Measurements from ENCODE around the gene SLC66A1.

DNA sequence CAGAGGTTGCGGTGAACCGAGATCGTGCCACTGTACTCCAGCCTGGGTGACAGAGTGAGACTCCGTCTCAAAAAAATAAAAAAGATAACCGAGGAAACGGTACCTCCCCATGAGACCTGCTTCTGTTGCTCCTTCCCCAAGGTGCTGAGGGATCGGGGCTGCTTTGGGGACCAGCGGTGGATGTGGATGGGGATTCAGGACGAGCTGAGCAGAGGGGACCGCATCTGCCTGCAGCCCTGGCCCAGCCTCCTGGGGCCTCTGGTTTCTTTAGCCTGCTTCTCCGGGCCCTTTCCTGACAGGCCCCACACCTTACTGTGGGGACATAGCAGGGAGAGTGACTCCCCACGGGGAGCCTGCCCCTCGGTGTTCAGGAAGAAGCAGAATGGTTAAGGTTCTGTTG is 17.1 kb downstream of the SLC66A1 start:
- TF ChIP-seq, protein P1, sequence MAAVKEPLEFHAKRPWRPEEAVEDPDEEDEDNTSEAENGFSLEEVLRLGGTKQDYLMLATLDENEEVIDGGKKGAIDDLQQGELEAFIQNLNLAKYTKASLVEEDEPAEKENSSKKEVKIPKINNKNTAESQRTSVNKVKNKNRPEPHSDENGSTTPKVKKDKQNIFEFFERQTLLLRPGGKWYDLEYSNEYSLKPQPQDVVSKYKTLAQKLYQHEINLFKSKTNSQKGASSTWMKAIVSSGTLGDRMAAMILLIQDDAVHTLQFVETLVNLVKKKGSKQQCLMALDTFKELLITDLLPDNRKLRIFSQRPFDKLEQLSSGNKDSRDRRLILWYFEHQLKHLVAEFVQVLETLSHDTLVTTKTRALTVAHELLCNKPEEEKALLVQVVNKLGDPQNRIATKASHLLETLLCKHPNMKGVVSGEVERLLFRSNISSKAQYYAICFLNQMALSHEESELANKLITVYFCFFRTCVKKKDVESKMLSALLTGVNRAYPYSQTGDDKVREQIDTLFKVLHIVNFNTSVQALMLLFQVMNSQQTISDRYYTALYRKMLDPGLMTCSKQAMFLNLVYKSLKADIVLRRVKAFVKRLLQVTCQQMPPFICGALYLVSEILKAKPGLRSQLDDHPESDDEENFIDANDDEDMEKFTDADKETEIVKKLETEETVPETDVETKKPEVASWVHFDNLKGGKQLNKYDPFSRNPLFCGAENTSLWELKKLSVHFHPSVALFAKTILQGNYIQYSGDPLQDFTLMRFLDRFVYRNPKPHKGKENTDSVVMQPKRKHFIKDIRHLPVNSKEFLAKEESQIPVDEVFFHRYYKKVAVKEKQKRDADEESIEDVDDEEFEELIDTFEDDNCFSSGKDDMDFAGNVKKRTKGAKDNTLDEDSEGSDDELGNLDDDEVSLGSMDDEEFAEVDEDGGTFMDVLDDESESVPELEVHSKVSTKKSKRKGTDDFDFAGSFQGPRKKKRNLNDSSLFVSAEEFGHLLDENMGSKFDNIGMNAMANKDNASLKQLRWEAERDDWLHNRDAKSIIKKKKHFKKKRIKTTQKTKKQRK (IDR thresholded peaks at IDR 0.05; ENCODE audit: low read length): no peak
- TF ChIP-seq ZKSCAN8 (CRISPR knock-in tag; IDR thresholded peaks at IDR 0.05; ENCODE audit: borderline replicate concordance) (no peak), TBP (CRISPR knock-in tag; IDR thresholded peaks at IDR 0.05) (no peak), EZH2 (conservative IDR thresholded peaks at IDR 0.05; ENCODE audit: low read depth, low read length) (no peak), CBFB (CRISPR knock-in tag; IDR thresholded peaks at IDR 0.05) (no peak), KDM1A (CRISPR knock-in tag; IDR thresholded peaks at IDR 0.05) (no peak), ERF (CRISPR knock-in tag; IDR thresholded peaks at IDR 0.05) (no peak)
- TF ChIP-seq, protein P2, sequence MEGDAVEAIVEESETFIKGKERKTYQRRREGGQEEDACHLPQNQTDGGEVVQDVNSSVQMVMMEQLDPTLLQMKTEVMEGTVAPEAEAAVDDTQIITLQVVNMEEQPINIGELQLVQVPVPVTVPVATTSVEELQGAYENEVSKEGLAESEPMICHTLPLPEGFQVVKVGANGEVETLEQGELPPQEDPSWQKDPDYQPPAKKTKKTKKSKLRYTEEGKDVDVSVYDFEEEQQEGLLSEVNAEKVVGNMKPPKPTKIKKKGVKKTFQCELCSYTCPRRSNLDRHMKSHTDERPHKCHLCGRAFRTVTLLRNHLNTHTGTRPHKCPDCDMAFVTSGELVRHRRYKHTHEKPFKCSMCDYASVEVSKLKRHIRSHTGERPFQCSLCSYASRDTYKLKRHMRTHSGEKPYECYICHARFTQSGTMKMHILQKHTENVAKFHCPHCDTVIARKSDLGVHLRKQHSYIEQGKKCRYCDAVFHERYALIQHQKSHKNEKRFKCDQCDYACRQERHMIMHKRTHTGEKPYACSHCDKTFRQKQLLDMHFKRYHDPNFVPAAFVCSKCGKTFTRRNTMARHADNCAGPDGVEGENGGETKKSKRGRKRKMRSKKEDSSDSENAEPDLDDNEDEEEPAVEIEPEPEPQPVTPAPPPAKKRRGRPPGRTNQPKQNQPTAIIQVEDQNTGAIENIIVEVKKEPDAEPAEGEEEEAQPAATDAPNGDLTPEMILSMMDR (CRISPR knock-in tag; IDR thresholded peaks at IDR 0.05): no peak

All from HepG2 (cell line).